IMR-90 (cell line): ENCODE results near the gene KRTAP5-10. TPM values are rescaled to one million over a fixed set of nuclear protein-coding genes. Genes with fewer than 3 reads are reported as not detected.
"Not testable (repeated sequence)": the region's sequence is repeated elsewhere in the genome, so short reads cannot be mapped to it uniquely, and the experiment has no call there.

Experiments used
- ATAC-seq: fragments of 200-7000 bp; cut with Tn5 transposase; 2 replicates; pipeline ENCODE4 v1.9.1; 2020; ENCODE audit warnings: low read depth, mild to moderate bottlenecking, moderate library complexity
- BruUV-seq: library from RNA; stranded (reverse); fragments of 400-500 nt; replicated peaks from 2 replicates; lab custom pipeline; 2021; lab: Mats Ljungman, UMichigan
- CTCF ChIA-PET: fragments of 300-600 bp; formaldehyde crosslinking; extraction: SDS; loops from one replicate; lab custom pipeline; 2021; ENCODE audit warnings: antibody characterized with exemption; lab: Yijun Ruan, JAX
- POLR2A ChIA-PET: fragments of 300-600 bp; sonication (Branson Sonifier 250); formaldehyde crosslinking; loops from one replicate; lab custom pipeline; 2022; ENCODE audit warnings: antibody characterized with exemption; ENCODE audit not compliant: unreplicated experiment; lab: Charles Lee
- DNase-seq: peaks from one replicate; pipeline ENCODE4 v3.0.0; 2013
- H2AFZ ChIP-seq: replicated peaks from 2 replicates; pipeline ENCODE3; 2013; ENCODE audit warnings: low read length, mild to moderate bottlenecking; ENCODE audit not compliant: poor library complexity
- H2AK5ac ChIP-seq: 2 replicates; pipeline ENCODE4 v1.6.1; 2013; ENCODE audit warnings: low read depth, low read length, inconsistent platforms
- H2AK9ac ChIP-seq: replicated peaks from 2 replicates; pipeline ENCODE3; 2013; ENCODE audit warnings: mild to moderate bottlenecking, low read depth, low read length, moderate library complexity; ENCODE audit not compliant: poor library complexity
- H2BK120ac ChIP-seq: 2 replicates; pipeline ENCODE4 v1.6.1; 2013; ENCODE audit warnings: low read depth, low read length, inconsistent platforms
- H2BK15ac ChIP-seq: 3 replicates; pipeline ENCODE4 v1.6.1; 2013; ENCODE audit warnings: low read depth, low read length, inconsistent platforms
- H2BK20ac ChIP-seq: 2 replicates; pipeline ENCODE4 v1.6.1; 2013; ENCODE audit warnings: low read depth, mild to moderate bottlenecking, inconsistent platforms, low read length, moderate library complexity
- H2BK5ac ChIP-seq: 2 replicates; pipeline ENCODE4 v1.6.1; 2013; ENCODE audit warnings: mild to moderate bottlenecking, low read depth, low read length, inconsistent platforms; ENCODE audit not compliant: poor library complexity, severe bottlenecking
- H3K14ac ChIP-seq: replicated peaks from 2 replicates; pipeline ENCODE4 v1.6.1; 2013; ENCODE audit warnings: low read depth, low read length, inconsistent platforms
- H3K18ac ChIP-seq: 2 replicates; pipeline ENCODE4 v1.6.1; 2013; ENCODE audit warnings: low read depth, low read length, control low read depth
- H3K23ac ChIP-seq: 2 replicates; pipeline ENCODE4 v1.6.1; 2013; ENCODE audit warnings: low read depth, low read length, inconsistent platforms
- H3K27ac ChIP-seq: 2 replicates; pipeline ENCODE4 v1.5.1; 2013; ENCODE audit warnings: mild to moderate bottlenecking, control low read depth, low read length; ENCODE audit not compliant: insufficient read depth
- H3K27me3 ChIP-seq: 2 replicates; pipeline ENCODE4 v1.6.1; 2013; ENCODE audit warnings: low read length; ENCODE audit not compliant: control insufficient read depth, insufficient read depth
- H3K36me3 ChIP-seq: 2 replicates; pipeline ENCODE4 v1.6.1; 2013; ENCODE audit warnings: low read length, mixed read lengths; ENCODE audit not compliant: control insufficient read depth, insufficient read depth
- H3K4ac ChIP-seq: 2 replicates; pipeline ENCODE4 v1.6.1; 2013; ENCODE audit warnings: low read depth, low read length, inconsistent platforms
- H3K4me1 ChIP-seq: 2 replicates; pipeline ENCODE4 v1.6.1; 2013; ENCODE audit warnings: low read length, mixed read lengths; ENCODE audit not compliant: control insufficient read depth, insufficient read depth
- H3K4me2 ChIP-seq: 2 replicates; pipeline ENCODE4 v1.6.1; 2013; ENCODE audit warnings: low read depth, mild to moderate bottlenecking, control low read depth, low read length, moderate library complexity
- H3K4me3 ChIP-seq: 2 replicates; pipeline ENCODE4 v1.5.1; 2013; ENCODE audit warnings: low read depth, mild to moderate bottlenecking, control low read depth, low read length, moderate library complexity; ENCODE audit not compliant: insufficient read depth
- H3K56ac ChIP-seq: 2 replicates; pipeline ENCODE4 v1.6.1; 2013; ENCODE audit warnings: low read length, inconsistent platforms; ENCODE audit not compliant: insufficient read depth; ENCODE audit errors: extremely low read depth
- H3K79me1 ChIP-seq, 2 experiments: 2 replicates each; pipeline ENCODE4 v1.6.1; 2013; ENCODE audit warnings: low read length in 2 of 2, inconsistent platforms in 1 of 2, low read depth in 1 of 2
- H3K9ac ChIP-seq: 2 replicates; pipeline ENCODE4 v1.6.1; 2013; ENCODE audit warnings: low read depth, low read length, control low read depth
- H3K9me1 ChIP-seq: 2 replicates; pipeline ENCODE4 v1.6.1; 2013; ENCODE audit warnings: low read length, inconsistent platforms; ENCODE audit not compliant: insufficient read depth
- H3K9me3 ChIP-seq: 2 replicates; pipeline ENCODE4 v1.6.1; 2013; ENCODE audit warnings: low read length; ENCODE audit not compliant: control insufficient read depth, insufficient read depth
- H4K20me1 ChIP-seq: 2 replicates; pipeline ENCODE4 v1.6.1; 2013; ENCODE audit warnings: low read length, inconsistent platforms; ENCODE audit not compliant: insufficient read depth
- H4K5ac ChIP-seq: 2 replicates; pipeline ENCODE4 v1.6.1; 2013; ENCODE audit warnings: mild to moderate bottlenecking, low read depth, low read length, control low read depth
- H4K8ac ChIP-seq, 2 experiments: 2 replicates each; pipeline ENCODE4 v1.6.1; 2013; ENCODE audit warnings: low read depth in 2 of 2, low read length in 2 of 2, control low read depth in 1 of 2, inconsistent platforms in 1 of 2
- H4K91ac ChIP-seq: 2 replicates; pipeline ENCODE4 v1.6.1; 2013; ENCODE audit warnings: low read depth, low read length, inconsistent platforms; ENCODE audit not compliant: insufficient read depth
- WGBS, 2 experiments: methylation state at CpG; one replicate each; pipeline versions ENCODE4 v1.1.5 to v1.1.7; 2013; ENCODE audit warnings: missing lambda C conversion rate in 2 of 2; ENCODE audit not compliant: insufficient read length in 1 of 2; ENCODE audit errors: extremely low coverage in 2 of 2; 5-methylcytosine and 5-hydroxymethylcytosine counted together
- dilution Hi-C: fragments of 300-500 bp; cut with HindIII; formaldehyde crosslinking; loops from one replicate; pipeline ENCODE4 v1.14.3; 2018; ENCODE audit warnings: low sequenced_read_pairs; ENCODE audit not compliant: unreplicated experiment
- in situ Hi-C: fragments of 300-500 bp; cut with MboI; formaldehyde crosslinking; loops from 3 replicates; pipeline ENCODE4 v1.14.3; 2019; ENCODE audit warnings: low sequenced_read_pairs, inconsistent platforms, mixed read lengths
- intact Hi-C: fragments of 100-400 bp; cut with micrococcal nuclease; formaldehyde crosslinking; loops from 2 replicates; pipeline ENCODE4 v1.10.0; 2022
- polyA plus RNA-seq, 3 experiments: library from polyadenylated mRNA; depleted of rRNA; stranded (reverse); fragments of >200 nt; gene quantifications; 2 replicates each; pipeline ENCODE4 v1.2.3, GENCODE V29; 2012; ENCODE audit warnings: low replicate concordance in 1 of 3
- total RNA-seq: library from RNA; depleted of rRNA; stranded (reverse); fragments of >200 nt; gene quantifications from 2 replicates; pipeline ENCODE4 v1.2.3, GENCODE V29; 2012

KRTAP5-10 gene
- total and polyA plus RNA-seq, 2 of the 4 experiments (the other 2 are of a cell fraction) = not detected

- H2BK5ac ChIP-seq, H3K4me1 ChIP-seq, H3K27me3 ChIP-seq, H3K4me3 ChIP-seq, H2BK15ac ChIP-seq, H3K4ac ChIP-seq, H3K79me1 ChIP-seq, H3K23ac ChIP-seq, intact Hi-C loops, H3K4me2 ChIP-seq, H2AFZ ChIP-seq, H3K9ac ChIP-seq, POLR2A ChIA-PET, H2BK120ac ChIP-seq, DNase-seq, H3K27ac ChIP-seq, BruUV-seq, H3K56ac ChIP-seq, H4K91ac ChIP-seq, H4K8ac ChIP-seq, H3K9me1 ChIP-seq, ATAC-seq, H2AK5ac ChIP-seq, H3K14ac ChIP-seq, CTCF ChIA-PET, H4K5ac ChIP-seq, H3K18ac ChIP-seq, H3K9me3 ChIP-seq, in situ Hi-C loops, H4K20me1 ChIP-seq, H2BK20ac ChIP-seq, dilution Hi-C loops, H2AK9ac ChIP-seq, H3K36me3 ChIP-seq: not testable (repeated sequence)
- 71% methylated on average over 3 of the region's 11 CpGs; no CpG with 5 or more reads in 1 of the 2 experiments for WGBS, 2 experiments
Observed at GRCh38 chr11:71603221-71603620, 37.9 kb downstream of the KRTAP5-10 start.

- H4K5ac ChIP-seq, H2AK5ac ChIP-seq, H3K9ac ChIP-seq, H3K4me3 ChIP-seq, H2AFZ ChIP-seq, dilution Hi-C loops, H2BK20ac ChIP-seq, POLR2A ChIA-PET, BruUV-seq, H4K8ac ChIP-seq, H4K20me1 ChIP-seq, H3K9me3 ChIP-seq, H3K4ac ChIP-seq, H3K79me1 ChIP-seq, H3K14ac ChIP-seq, in situ Hi-C loops, H3K4me2 ChIP-seq, H3K36me3 ChIP-seq, H3K18ac ChIP-seq, H2BK5ac ChIP-seq, intact Hi-C loops, H2BK15ac ChIP-seq, H3K27ac ChIP-seq, H3K4me1 ChIP-seq, H3K56ac ChIP-seq, H2AK9ac ChIP-seq, H4K91ac ChIP-seq, H2BK120ac ChIP-seq, DNase-seq, H3K9me1 ChIP-seq, ATAC-seq, CTCF ChIA-PET, H3K23ac ChIP-seq: not testable (repeated sequence)
- H3K27me3 ChIP-seq = peaks cover 11% of the 10 kb centered on the region
- whole genome bisulfite sequencing, 2 experiments = no CpG with 5 or more reads among the region's 17 CpGs
Observed at GRCh38 chr11:71604798-71605488, 39.6 kb downstream of the KRTAP5-10 start.
